GM21367 (cell line): ENCODE results near the gene TLE2.
"Not testable (repeated sequence)": the region's sequence is repeated elsewhere in the genome, so short reads cannot be mapped to it uniquely, and the experiment has no call there.

Experiments
- ATAC-seq: cut with Tn5 transposase; IDR thresholded peaks from one replicate; pipeline ENCODE4 v1.9.1; 2021; ENCODE audit not compliant: unreplicated experiment

Gene TLE2

GRCh38 chr19:2987797-2988196, 41.3 kb downstream of the TLE2 start:
- ATAC-seq = no peak

DNA sequence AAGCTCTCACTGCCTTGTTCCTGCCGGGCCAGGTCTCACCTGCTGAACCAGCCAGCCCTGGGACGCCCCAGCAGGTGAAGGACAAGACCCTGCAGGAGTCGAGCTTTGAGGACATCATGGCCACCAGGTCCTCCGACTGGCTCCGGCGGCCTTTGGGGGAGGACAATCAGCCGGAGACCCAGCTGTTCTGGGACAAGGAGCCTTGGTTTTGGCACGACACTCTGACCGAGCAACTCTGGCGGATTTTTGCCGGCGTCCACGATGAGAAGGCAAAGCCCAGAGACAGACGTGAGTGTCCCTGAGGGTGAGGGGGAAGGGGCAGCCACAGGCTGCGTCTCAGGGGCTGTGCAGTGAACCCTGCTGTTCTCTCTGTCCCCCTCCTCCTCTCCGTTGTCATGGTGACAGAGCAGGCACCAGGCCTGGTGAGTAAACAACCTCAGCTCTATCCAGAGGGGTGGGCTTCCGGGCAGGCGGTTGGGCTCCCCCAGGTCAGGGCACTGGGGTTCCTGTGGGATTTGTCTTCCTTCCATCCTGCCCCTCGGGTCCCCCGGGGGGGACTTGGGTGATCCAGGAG, 42.0 kb downstream of the TLE2 start:
- ATAC-seq = no peak

- no peak for ATAC-seq
Measured at GRCh38 chr19:2984215-2984528, 44.9 kb downstream of the TLE2 start.

GRCh38 chr19:2983351-2984214, 45.5 kb downstream of the TLE2 start:
- no peak for ATAC-seq

DNA sequence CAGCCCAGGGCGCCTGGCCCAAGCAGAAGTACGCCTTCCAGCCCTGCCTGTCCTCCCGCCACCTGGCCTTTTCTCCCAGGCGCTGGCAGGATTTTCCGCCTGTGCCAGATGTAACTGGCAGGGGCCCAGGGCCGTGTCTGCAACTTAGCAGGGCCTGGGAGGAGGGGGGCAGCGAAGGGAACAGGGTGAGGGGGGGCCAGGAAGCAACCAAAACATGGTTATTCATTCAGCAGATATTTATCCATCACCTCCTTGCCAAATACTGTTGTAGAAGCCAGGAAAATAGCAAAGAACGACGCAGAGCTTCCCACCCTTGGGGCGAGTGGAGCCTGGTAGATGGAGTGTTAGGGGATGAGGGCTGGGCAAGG, 46.1 kb downstream of the TLE2 start:
- ATAC-seq = no peak

DNA sequence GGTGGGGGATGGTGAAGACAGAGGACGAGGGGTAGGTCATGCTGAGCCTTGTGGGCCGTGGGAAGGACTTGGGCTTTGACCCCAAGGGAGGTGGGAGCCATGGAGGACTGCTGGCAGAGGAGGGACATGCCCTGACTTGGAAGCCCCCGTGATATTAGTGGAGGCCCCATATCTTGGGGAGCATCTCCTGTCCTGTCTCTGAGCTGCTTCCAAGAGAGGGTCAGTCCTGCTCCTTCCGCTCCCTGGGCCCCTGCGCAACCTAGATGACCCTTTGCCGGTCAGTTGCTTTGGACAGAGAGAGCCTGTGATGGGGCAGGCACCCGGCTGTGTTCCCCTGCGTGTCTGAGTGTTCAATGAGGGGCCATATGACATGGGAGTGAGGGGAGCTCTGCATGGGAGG, 46.5 kb downstream of the TLE2 start:
- no peak for ATAC-seq

DNA sequence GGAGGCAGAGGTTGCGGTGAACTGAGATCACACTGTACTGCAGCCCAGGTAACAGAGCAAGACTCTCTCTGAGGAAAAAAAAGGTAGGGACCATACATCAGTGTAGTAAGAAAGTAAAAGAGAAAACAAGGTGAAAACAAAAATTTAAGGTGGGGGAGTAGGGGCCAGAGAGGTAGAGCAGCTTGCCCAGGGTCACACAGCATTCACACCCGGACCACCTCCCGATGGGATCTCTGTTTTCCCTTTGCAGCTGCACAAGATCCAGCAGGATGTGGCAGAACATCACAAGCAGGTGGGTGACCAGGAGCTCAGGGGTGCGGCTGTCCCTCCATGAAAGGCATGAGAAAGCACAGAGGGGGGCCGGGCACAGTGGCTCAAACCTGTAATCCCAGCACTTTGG, 47.2 kb downstream of the TLE2 start:
- ATAC-seq = no peak

- no peak for ATAC-seq
Measured at GRCh38 chr19:2978772-2979171, 50.3 kb downstream of the TLE2 start.

DNA sequence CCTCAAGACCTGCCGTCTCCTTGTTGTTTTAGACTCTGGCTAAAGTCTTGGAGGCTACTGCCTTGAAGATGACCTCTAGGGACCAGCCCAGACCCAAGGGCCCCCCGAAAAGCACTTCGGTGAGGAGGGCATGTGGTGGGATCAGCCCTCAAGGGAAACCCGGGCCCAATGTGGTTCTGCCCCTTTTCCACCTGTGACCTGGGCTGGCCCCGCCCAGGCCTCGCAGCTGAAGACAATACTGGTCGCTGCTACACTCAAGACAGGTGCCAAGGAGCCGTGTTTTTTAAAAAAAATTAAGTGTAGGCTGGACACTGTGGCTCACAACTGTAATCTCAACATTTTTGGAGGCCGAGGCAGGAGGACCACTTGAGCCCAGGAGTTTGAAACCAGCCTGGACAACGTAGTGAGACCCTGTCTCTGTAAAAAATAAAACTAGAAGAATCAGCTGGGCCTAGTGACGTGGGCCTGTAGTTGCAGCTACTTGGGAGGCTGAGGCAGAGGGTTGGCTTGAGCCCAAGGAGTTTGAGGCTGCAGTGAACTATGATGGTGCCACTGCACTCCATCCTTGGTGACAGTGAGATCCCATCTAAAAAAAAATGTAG, 50.8 kb downstream of the TLE2 start:
- ATAC-seq = no peak

DNA sequence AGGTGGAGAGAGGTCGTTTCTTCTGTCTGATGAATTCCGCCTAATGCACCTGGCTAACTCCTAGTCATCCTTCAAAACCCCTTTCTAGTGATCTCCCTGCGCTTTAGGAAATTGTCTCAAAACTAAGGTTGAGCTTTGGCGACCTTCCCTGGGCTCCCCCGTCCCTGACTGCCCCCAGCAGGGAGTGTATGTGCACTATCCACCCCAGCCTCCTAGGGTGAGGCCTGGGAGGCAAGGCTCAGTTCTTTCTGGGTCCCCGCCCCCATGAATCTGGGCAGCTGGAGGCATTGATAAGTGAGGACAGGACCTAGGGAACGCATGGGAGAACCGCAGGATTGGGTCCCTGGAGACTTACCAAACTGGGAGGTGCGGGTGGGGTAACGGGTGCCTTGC, 51.3 kb downstream of the TLE2 start:
- ATAC-seq = no peak

GRCh38 chr19:2977001-2977745, 51.9 kb downstream of the TLE2 start, which contains the start of gene TLE6:
TSS of gene TLE6 (plus strand) at chr19:2977564. CDS start at chr19:2978234, 670 bp downstream.
- ATAC-seq = peak; percentile 82

DNA sequence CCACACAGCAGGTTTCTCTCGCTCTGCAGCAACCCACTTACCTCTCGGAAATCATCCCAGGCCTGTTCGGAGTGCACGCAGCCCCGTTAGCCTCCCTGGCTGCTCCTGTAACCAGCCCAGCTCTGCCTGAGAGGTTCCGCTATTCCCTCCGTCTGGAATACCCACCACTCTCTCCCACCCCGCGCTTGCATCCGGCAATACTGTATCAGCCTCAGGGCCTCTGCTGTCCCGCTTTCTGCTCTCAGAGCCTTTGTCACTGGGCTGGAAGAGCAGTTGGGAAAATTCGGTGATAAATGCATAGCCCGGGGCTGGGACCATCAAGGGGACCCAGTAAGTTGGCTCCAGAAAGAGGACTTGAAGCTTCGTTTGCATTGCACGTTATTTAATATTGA, 52.5 kb downstream of the TLE2 start:
- ATAC-seq = no peak

DNA sequence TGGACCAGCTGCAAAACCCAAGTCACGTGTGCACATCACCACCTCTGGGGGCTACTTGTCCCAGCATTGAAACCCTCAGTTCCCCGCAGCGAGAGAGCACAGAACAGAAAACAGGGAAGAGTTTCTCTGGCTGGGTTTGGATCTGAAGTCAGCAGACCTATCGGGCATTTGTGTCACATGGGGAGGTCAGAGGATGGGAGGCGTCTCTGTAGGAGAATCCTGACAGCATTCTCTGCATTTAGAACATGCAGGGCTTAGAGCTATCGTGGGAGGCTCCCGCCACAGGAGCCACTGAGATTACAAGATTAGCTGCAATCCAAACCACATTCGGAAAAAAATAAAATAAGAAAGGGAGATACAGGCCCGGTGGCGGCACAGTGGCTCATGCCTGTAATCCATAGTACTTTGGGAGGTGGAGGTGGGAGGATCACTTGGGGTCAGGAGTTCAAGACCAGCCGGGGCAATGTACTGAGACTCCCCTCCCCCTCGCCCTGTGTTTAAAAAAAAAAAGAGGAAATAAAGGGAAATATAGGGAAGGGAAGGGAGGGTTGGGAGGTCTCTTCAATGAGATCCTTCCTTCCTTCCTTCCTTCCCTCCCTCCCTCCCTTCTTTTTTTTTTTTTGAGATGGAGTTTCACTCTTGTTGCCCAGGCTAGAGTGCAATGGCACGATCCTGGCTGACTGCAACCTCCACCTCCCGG, 54.6 kb downstream of the TLE2 start:
- ATAC-seq = no peak

DNA sequence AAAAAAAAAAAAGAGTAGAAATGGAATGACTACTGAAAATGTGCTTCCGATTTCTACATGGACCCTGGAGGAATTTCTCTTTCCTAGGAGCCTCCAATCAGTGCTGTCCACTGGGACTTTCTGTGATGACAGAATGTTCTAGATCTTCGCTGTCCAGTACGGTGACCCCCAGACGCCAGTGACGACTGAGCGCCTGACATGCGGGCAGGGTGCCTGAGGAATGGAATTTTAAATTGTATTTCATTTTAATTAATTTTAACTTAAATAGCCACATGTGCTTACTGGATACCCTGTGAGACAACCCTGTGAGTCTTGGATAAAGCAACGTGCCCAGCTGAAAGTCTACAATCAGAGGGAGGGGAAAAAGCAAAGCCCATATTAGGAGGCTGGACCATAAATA, 55.9 kb downstream of the TLE2 start:
- ATAC-seq = no peak

DNA sequence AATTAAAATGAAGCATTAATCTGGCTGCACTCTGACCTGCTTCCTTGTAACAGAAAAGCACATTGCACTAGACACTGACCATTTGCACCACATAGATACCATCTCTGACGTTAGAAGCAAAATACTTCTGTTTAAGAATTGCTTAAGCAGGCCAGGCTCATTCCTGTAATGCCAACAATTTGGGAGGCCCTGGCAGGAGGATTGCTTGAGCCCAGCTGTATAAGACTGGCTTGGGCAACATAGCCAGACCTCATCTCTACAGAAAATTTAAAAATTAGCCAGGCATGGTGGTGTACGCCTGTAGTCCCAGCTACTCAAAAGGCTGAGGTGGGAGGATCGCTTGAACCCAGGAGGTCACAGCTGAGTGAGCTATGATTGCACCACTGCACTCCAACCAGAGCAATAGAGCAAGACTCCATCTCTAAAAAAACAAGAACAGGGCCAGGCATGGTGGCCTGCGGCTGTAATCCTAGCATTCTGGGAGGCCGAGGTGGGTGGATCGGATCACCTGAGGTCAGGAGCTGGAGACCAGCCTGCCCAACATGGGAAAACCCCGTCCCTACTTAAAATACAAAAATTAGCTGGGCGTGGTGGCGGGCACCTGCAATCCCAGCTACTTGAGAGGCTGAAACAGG, 58.8 kb downstream of the TLE2 start:
- no peak for ATAC-seq

DNA sequence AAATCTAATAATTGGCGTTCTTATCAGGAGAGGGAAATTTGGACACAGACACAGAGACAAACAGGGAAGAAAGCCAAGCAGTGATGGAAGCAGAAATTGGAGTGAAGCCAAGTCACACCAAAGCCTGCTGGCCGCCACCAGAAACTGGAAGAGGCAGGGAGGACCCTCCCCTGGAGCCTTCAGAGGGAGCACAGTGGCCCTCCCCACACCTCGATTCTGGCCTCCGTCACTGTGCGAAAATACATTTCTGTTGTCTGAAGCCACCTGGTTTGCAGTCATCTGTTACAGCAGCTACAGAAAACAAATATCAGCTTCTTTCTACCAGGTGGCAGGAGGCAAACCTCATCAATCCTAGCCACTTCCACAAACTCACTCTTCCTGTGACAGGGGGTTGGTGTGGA, 60.0 kb downstream of the TLE2 start:
- ATAC-seq = no peak

DNA sequence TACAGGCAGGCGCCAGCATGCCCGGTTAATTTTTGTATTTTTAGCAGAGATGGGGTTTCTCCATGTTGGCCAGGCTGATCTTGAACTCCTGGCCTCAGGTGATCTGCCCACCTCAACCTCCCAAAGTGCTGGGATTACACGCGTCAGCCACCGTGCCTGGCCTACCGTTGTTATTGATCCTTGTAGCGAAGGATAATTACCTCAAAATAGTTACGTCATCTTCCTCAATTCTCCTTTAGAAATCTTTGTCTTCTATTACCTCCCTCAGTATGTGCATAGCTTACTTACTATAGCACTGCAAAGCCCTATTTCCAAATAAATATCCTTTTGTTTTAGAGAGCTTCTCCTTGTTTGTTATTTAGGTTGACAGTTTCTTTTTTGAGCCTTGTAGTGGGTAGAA, 61.1 kb downstream of the TLE2 start:
- ATAC-seq = no peak

- no peak for ATAC-seq
Measured at GRCh38 chr19:2964874-2965273, 64.2 kb downstream of the TLE2 start.

- not testable (repeated sequence) for ATAC-seq
Measured at GRCh38 chr19:2963631-2964030, 65.4 kb downstream of the TLE2 start.

GRCh38 chr19:2963122-2963521, 66.0 kb downstream of the TLE2 start:
- no peak for ATAC-seq
